HCT116 (cell line): ENCODE results near the gene RANBP17. TPM values are rescaled to one million over a fixed set of nuclear protein-coding genes. Genes with fewer than 3 reads are reported as not detected.

Experiments
- ATAC-seq: fragments of 200-7000 bp; cut with Tn5 transposase; 2 replicates; pipeline ENCODE4 v1.9.1; 2020; ENCODE audit warnings: mild to moderate bottlenecking, moderate library complexity
- BruUV-seq: library from RNA; stranded (reverse); fragments of 400-500 nt; replicated peaks from 2 replicates; lab custom pipeline; 2021; lab: Mats Ljungman, UMichigan
- CTCF ChIA-PET: fragments of 300-600 bp; sonication (Branson Sonifier 250); formaldehyde crosslinking; loops from one replicate; lab custom pipeline; 2021; ENCODE audit warnings: antibody characterized with exemption; lab: Charles Lee
- POLR2A ChIA-PET: fragments of 300-600, 350-600 bp; sonication (Branson Sonifier 250); formaldehyde crosslinking; loops from one replicate; lab custom pipeline; 2021; ENCODE audit warnings: antibody characterized with exemption; lab: Charles Lee
- RAD21 ChIA-PET, 2 experiments: fragments of 300-600 bp; sonication (Branson Sonifier 250); formaldehyde crosslinking; loops; one replicate each; lab custom pipeline; 2023; ENCODE audit warnings: low total read pairs in 2 of 2; ENCODE audit not compliant: uncharacterized antibody in 2 of 2, unreplicated experiment in 2 of 2, low non-redundant PET in 1 of 2; lab: Charles Lee
- DNase-seq: peaks from one replicate; pipeline ENCODE4 v3.0.0-alpha.2; 2010; ENCODE audit warnings: low read depth, low spot score
- H2AFZ ChIP-seq: fragments of 200-600 bp; shearing (Covaris generic), sonication (generic); 2 replicates; pipeline ENCODE4 v1.6.1; 2017; ENCODE audit warnings: low read depth, mixed run types, mixed read lengths, antibody characterized with exemption, low read length; ENCODE audit not compliant: poor library complexity, severe bottlenecking
- H3K27ac ChIP-seq: 2 replicates; pipeline ENCODE4 v1.5.1; 2012; ENCODE audit warnings: low read depth, low read length
- H3K27me3 ChIP-seq: fragments of 200-600 bp; sonication (generic); 2 replicates; pipeline ENCODE4 v1.6.1; 2016; ENCODE audit warnings: mixed run types, low read length, mixed read lengths; ENCODE audit not compliant: insufficient read depth
- H3K36me3 ChIP-seq, 2 experiments: fragments of 200-500 bp in 1 of 2; fragments of 200-600 bp in 1 of 2; sonication (Bioruptor generic) in 1 of 2; sonication (generic) in 1 of 2; 2 replicates each; pipeline versions ENCODE4 v1.5.1 to v1.6.1; 2014 to 2016; ENCODE audit warnings: low read length in 2 of 2, inconsistent platforms in 1 of 2, mixed read lengths in 1 of 2, mixed run types in 1 of 2; ENCODE audit not compliant: insufficient read depth in 2 of 2, control insufficient read depth in 1 of 2
- H3K4me1 ChIP-seq, 2 experiments: fragments of 200-600 bp in 1 of 2; sonication (generic) in 1 of 2; 2 replicates each; pipeline versions ENCODE4 v1.5.1 to v1.6.1; 2012 to 2017; ENCODE audit warnings: low read length in 2 of 2, inconsistent platforms in 1 of 2, mild to moderate bottlenecking in 1 of 2, mixed read lengths in 1 of 2, mixed run types in 1 of 2, moderate library complexity in 1 of 2; ENCODE audit not compliant: insufficient read depth in 2 of 2, control insufficient read depth in 1 of 2
- H3K4me2 ChIP-seq: fragments of 200-600 bp; sonication (generic); 2 replicates; pipeline ENCODE4 v1.6.1; 2017; ENCODE audit warnings: mixed run types, low read length, mixed read lengths
- H3K4me3 ChIP-seq, 2 experiments: fragments of 200-600 bp in 1 of 2; sonication (generic) in 1 of 2; replicated peaks in 1 of 2; 2 replicates each; pipeline ENCODE4 v1.5.1; 2011 to 2016; ENCODE audit warnings: low read length in 2 of 2, control low read depth in 1 of 2, low read depth in 1 of 2, mild to moderate bottlenecking in 1 of 2, mixed read lengths in 1 of 2, mixed run types in 1 of 2
- H3K79me2 ChIP-seq: fragments of 200-600 bp; sonication (generic); 2 replicates; pipeline ENCODE4 v1.6.1; 2017; ENCODE audit warnings: mild to moderate bottlenecking, mixed run types, low read length, moderate library complexity, mixed read lengths; ENCODE audit not compliant: insufficient read depth
- H3K9ac ChIP-seq: fragments of 200-600 bp; sonication (generic); 2 replicates; pipeline ENCODE4 v1.6.1; 2016; ENCODE audit warnings: low read length, mixed read lengths
- H3K9me2 ChIP-seq: fragments of 200-600 bp; sonication (generic), shearing (Covaris generic); 2 replicates; pipeline ENCODE4 v1.6.1; 2017; ENCODE audit warnings: mixed run types, mild to moderate bottlenecking, moderate library complexity; ENCODE audit not compliant: insufficient read depth
- H3K9me3 ChIP-seq, 2 experiments: fragments of 200-500 bp in 1 of 2; fragments of 200-600 bp in 1 of 2; sonication (Bioruptor generic) in 1 of 2; sonication (generic) in 1 of 2; 2 replicates each; pipeline ENCODE4 v1.6.1; 2014 to 2017; ENCODE audit warnings: low read length in 2 of 2, mixed read lengths in 2 of 2, inconsistent platforms in 1 of 2, low read depth in 1 of 2, mild to moderate bottlenecking in 1 of 2, mixed run types in 1 of 2, moderate library complexity in 1 of 2; ENCODE audit not compliant: control insufficient read depth in 1 of 2, insufficient read depth in 1 of 2
- H4K20me1 ChIP-seq: fragments of 200-600 bp; sonication (generic), shearing (Covaris generic); 2 replicates; pipeline ENCODE4 v1.6.1; 2017; ENCODE audit warnings: mixed run types, mild to moderate bottlenecking, moderate library complexity; ENCODE audit not compliant: insufficient read depth
- ATF3 ChIP-seq: IDR thresholded peaks from 2 replicates; pipeline ENCODE4 v1.6.1; 2012
- CBX3 ChIP-seq: IDR thresholded peaks from 2 replicates; pipeline ENCODE4 v1.6.1; 2012; ENCODE audit warnings: low read depth
- CTCF ChIP-seq, 3 experiments: fragments of 200-600 bp in 1 of 3; sonication (generic) in 1 of 3; IDR thresholded peaks in 2 of 3; conservative IDR thresholded peaks in 1 of 3; 2 replicates each; pipeline ENCODE4 v1.5.1; 2012 to 2017; ENCODE audit warnings: low read depth in 2 of 3, low read length in 2 of 3, antibody characterized with exemption in 1 of 3, borderline replicate concordance in 1 of 3, control low read depth in 1 of 3, mild to moderate bottlenecking in 1 of 3, mixed read lengths in 1 of 3, mixed run types in 1 of 3, moderate library complexity in 1 of 3; ENCODE audit not compliant: insufficient read depth in 1 of 3
- EGR1 ChIP-seq: IDR thresholded peaks from 2 replicates; pipeline ENCODE4 v1.6.1; 2012; ENCODE audit warnings: low read depth
- ELF1 ChIP-seq: IDR thresholded peaks from 2 replicates; pipeline ENCODE4 v1.6.1; 2012; ENCODE audit warnings: low read depth, borderline replicate concordance
- FOSL1 ChIP-seq: IDR thresholded peaks from 2 replicates; pipeline ENCODE4 v1.6.1; 2012; ENCODE audit warnings: low read depth
- JUND ChIP-seq: IDR thresholded peaks from 2 replicates; pipeline ENCODE4 v1.6.1; 2012
- MAX ChIP-seq: IDR thresholded peaks from 2 replicates; pipeline ENCODE4 v1.6.1; 2012
- POLR2A ChIP-seq: IDR thresholded peaks from 2 replicates; pipeline ENCODE4 v1.7.0; 2011; ENCODE audit warnings: borderline replicate concordance; ENCODE audit not compliant: insufficient read depth, insufficient read length; ENCODE audit errors: extremely low read depth
- POLR2AphosphoS5 ChIP-seq: IDR thresholded peaks from 2 replicates; pipeline ENCODE4 v1.6.1; 2011; ENCODE audit warnings: mild to moderate bottlenecking, low read depth, low read length, moderate library complexity
- RAD21 ChIP-seq: IDR thresholded peaks from 2 replicates; pipeline ENCODE4 v1.6.1; 2012; ENCODE audit warnings: low read depth, mild to moderate bottlenecking
- SP1 ChIP-seq: IDR thresholded peaks from 2 replicates; pipeline ENCODE4 v1.6.1; 2012; ENCODE audit warnings: low read depth
- SRF ChIP-seq: IDR thresholded peaks from 2 replicates; pipeline ENCODE4 v1.6.1; 2012; ENCODE audit warnings: low read depth
- TCF7L2 ChIP-seq: IDR thresholded peaks from 2 replicates; pipeline ENCODE4 v1.7.0; 2011; ENCODE audit warnings: borderline replicate concordance, inconsistent platforms; ENCODE audit not compliant: insufficient read depth, insufficient read length; ENCODE audit errors: extremely low read depth
- YY1 ChIP-seq: IDR thresholded peaks from 2 replicates; pipeline ENCODE4 v1.6.1; 2011; ENCODE audit warnings: low read length, low read depth, moderate library complexity, mild to moderate bottlenecking; ENCODE audit not compliant: insufficient replicate concordance; ENCODE audit errors: extremely low read depth
- ZBTB33 ChIP-seq: IDR thresholded peaks from 2 replicates; pipeline ENCODE4 v1.6.1; 2011; ENCODE audit warnings: mild to moderate bottlenecking, low read length, moderate library complexity; ENCODE audit not compliant: insufficient replicate concordance; ENCODE audit errors: extremely low read depth
- ZFX ChIP-seq: fragments of 450-650 bp; IDR thresholded peaks from 2 replicates; pipeline ENCODE4 v1.6.1; 2017
- ZNF274 ChIP-seq: fragments of 200-500 bp; sonication (Bioruptor generic); IDR thresholded peaks from 2 replicates; pipeline ENCODE4 v1.6.1; 2014; ENCODE audit warnings: mild to moderate bottlenecking, low read depth, low read length, inconsistent platforms
- intact Hi-C: fragments of 100-400 bp; cut with micrococcal nuclease; formaldehyde crosslinking; loops from 2 replicates; pipeline ENCODE4 v1.10.0; 2022
- total RNA-seq: library from RNA; stranded (reverse); gene quantifications from one replicate; pipeline ENCODE4 v1.2.1, GENCODE V29; 2021; ENCODE audit not compliant: unreplicated experiment

RANBP17 gene
- total RNA-seq, 1 experiment from 2014 or later = 18.2 TPM

GRCh38 chr5:170937072-170937471 lies 75.3 kb downstream of the RANBP17 start:
- Histone ChIP-seq H3K27me3 (no peaks in the 10 kb centered on the region), H3K9me3 (no peaks in the 10 kb centered on the region), H3K4me3 (no peak overlapping the region), H3K36me3 (no peaks in the 10 kb centered on the region), H4K20me1 (no peaks in the 10 kb centered on the region), H3K79me2 (no peaks in the 10 kb centered on the region), H3K9me2 (no peaks in the 10 kb centered on the region), H2AFZ (no peak overlapping the region), H3K4me1 (no peaks in the 10 kb centered on the region), H3K9ac (no peak overlapping the region), H3K27ac (no peak overlapping the region), H3K4me2 (no peak overlapping the region)
- ChIA-PET POLR2A (no interaction called here), CTCF (no interaction called here), RAD21 (no interaction called here)
- ATAC-seq = no peak
- intact Hi-C loops = no loop called here
- no TSS peak for BruUV-seq
- no peak for DNase-seq
- no peak for TF ChIP-seq CBX3
- TF ChIP-seq ZFX = no peak
- TF ChIP-seq SRF = no peak
- no peak for TF ChIP-seq SP1

- no peak overlapping the region for H2AFZ ChIP-seq
- H3K79me2 ChIP-seq = no peaks in the 10 kb centered on the region
- no TSS peak for BruUV-seq
- H3K27ac ChIP-seq = no peak overlapping the region
- no peaks in the 10 kb centered on the region for H3K27me3 ChIP-seq
- intact Hi-C loops = no loop called here
- H3K4me3 ChIP-seq = no peak overlapping the region
- ChIA-PET CTCF (no interaction called here), RAD21 (no interaction called here), POLR2A (no interaction called here)
- no peak for ATAC-seq
- no peak for DNase-seq
- no peaks in the 10 kb centered on the region for H3K9me3 ChIP-seq
- H3K36me3 ChIP-seq = no peaks in the 10 kb centered on the region
- H3K4me1 ChIP-seq = no peaks in the 10 kb centered on the region
- no peaks in the 10 kb centered on the region for H3K9me2 ChIP-seq
- H3K4me2 ChIP-seq = no peak overlapping the region
- H3K9ac ChIP-seq = no peak overlapping the region
- H4K20me1 ChIP-seq = no peaks in the 10 kb centered on the region
- TF ChIP-seq SP1 = no peak
- no peak for TF ChIP-seq MAX
- no peak for TF ChIP-seq FOSL1
- no peak for TF ChIP-seq ZFX
- TF ChIP-seq SRF = no peak
- no peak for TF ChIP-seq EGR1
- TF ChIP-seq POLR2AphosphoS5 = no peak
- no peak for TF ChIP-seq JUND
- no peak for TF ChIP-seq CBX3
- TF ChIP-seq ZBTB33 = no peak
- TF ChIP-seq CTCF (IDR thresholded peaks at IDR 0.05 in 2 of 3, conservative IDR thresholded peaks at IDR 0.05 in 1 of 3; ENCODE audit: borderline replicate concordance in 1 of 3, insufficient read depth in 1 of 3, low read depth in 2 of 3, low read length in 2 of 3) = no peak
- TF ChIP-seq YY1 = no peak
- no peak for TF ChIP-seq ELF1
- no peak for TF ChIP-seq ATF3
- TF ChIP-seq RAD21 = no peak
- no peak for TF ChIP-seq TCF7L2
- no peak for TF ChIP-seq POLR2A
- TF ChIP-seq ZNF274 = no peak
These were observed 76.1 kb downstream of the RANBP17 start for GRCh38 chr5:170937914-170938313.
